ENCODE data around the gene COL15A1.

GRCh38 chr9:99057665-99058625 is 114.2 kb downstream of the COL15A1 start:
- TF ChIP-seq, protein P1, sequence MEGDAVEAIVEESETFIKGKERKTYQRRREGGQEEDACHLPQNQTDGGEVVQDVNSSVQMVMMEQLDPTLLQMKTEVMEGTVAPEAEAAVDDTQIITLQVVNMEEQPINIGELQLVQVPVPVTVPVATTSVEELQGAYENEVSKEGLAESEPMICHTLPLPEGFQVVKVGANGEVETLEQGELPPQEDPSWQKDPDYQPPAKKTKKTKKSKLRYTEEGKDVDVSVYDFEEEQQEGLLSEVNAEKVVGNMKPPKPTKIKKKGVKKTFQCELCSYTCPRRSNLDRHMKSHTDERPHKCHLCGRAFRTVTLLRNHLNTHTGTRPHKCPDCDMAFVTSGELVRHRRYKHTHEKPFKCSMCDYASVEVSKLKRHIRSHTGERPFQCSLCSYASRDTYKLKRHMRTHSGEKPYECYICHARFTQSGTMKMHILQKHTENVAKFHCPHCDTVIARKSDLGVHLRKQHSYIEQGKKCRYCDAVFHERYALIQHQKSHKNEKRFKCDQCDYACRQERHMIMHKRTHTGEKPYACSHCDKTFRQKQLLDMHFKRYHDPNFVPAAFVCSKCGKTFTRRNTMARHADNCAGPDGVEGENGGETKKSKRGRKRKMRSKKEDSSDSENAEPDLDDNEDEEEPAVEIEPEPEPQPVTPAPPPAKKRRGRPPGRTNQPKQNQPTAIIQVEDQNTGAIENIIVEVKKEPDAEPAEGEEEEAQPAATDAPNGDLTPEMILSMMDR (IDR thresholded peaks at IDR 0.05) = no peak
- TF ChIP-seq REST (IDR thresholded peaks at IDR 0.05; ENCODE audit: insufficient read depth in 1 of 2, low read depth in 2 of 2, low read length in 1 of 2) (no peak), POLR2AphosphoS5 (IDR thresholded peaks at IDR 0.05; ENCODE audit: low read depth, low read length) (no peak), TCF7L2 (IDR thresholded peaks at IDR 0.05; ENCODE audit: low read depth, low read length) (no peak), SIN3A (IDR thresholded peaks at IDR 0.05; ENCODE audit: borderline replicate concordance, insufficient read depth, low read depth, low read length) (no peak)

All from Panc1 (cell line).